ENCODE data around the gene NEGR1.

Gene NEGR1

GRCh38 chr1:72230746-72231145 lies 51.6 kb downstream of the NEGR1 start:
- no peak overlapping the region for H3K27ac ChIP-seq
- TF ChIP-seq, protein P1, sequence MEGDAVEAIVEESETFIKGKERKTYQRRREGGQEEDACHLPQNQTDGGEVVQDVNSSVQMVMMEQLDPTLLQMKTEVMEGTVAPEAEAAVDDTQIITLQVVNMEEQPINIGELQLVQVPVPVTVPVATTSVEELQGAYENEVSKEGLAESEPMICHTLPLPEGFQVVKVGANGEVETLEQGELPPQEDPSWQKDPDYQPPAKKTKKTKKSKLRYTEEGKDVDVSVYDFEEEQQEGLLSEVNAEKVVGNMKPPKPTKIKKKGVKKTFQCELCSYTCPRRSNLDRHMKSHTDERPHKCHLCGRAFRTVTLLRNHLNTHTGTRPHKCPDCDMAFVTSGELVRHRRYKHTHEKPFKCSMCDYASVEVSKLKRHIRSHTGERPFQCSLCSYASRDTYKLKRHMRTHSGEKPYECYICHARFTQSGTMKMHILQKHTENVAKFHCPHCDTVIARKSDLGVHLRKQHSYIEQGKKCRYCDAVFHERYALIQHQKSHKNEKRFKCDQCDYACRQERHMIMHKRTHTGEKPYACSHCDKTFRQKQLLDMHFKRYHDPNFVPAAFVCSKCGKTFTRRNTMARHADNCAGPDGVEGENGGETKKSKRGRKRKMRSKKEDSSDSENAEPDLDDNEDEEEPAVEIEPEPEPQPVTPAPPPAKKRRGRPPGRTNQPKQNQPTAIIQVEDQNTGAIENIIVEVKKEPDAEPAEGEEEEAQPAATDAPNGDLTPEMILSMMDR (IDR thresholded peaks at IDR 0.05): no peak
- TF ChIP-seq ZFX (IDR thresholded peaks at IDR 0.05; ENCODE audit: borderline replicate concordance): no peak

GRCh38 chr1:72229893-72230292 lies 52.4 kb downstream of the NEGR1 start:
- H3K27ac ChIP-seq: no peak overlapping the region
- TF ChIP-seq, protein P1 (IDR thresholded peaks at IDR 0.05): no peak

- no peak overlapping the region for H3K27ac ChIP-seq
- TF ChIP-seq, protein P1 (IDR thresholded peaks at IDR 0.05): no peak
Observed at GRCh38 chr1:72227667-72228066, 54.7 kb downstream of the NEGR1 start.

- TF ChIP-seq, protein P1 (IDR thresholded peaks at IDR 0.05): no peak
- no peak for TF ChIP-seq ZFX (IDR thresholded peaks at IDR 0.05; ENCODE audit: borderline replicate concordance)
- no peak overlapping the region for H3K27ac ChIP-seq
Observed at GRCh38 chr1:72224506-72224905, 57.8 kb downstream of the NEGR1 start.

GRCh38 chr1:72221811-72222210 lies 60.5 kb downstream of the NEGR1 start:
- no peak for TF ChIP-seq ZFX (IDR thresholded peaks at IDR 0.05; ENCODE audit: borderline replicate concordance)
- TF ChIP-seq, protein P1 (IDR thresholded peaks at IDR 0.05): no peak

GRCh38 chr1:72218141-72218739 lies 64.1 kb downstream of the NEGR1 start:
- no peak overlapping the region for H3K27ac ChIP-seq
- no peak for TF ChIP-seq ZFX (IDR thresholded peaks at IDR 0.05; ENCODE audit: borderline replicate concordance)
- TF ChIP-seq, protein P1 (IDR thresholded peaks at IDR 0.05): no peak

More at GRCh38 chr1:72221811-72222210, 60.5 kb downstream of the NEGR1 start:
- H3K27ac ChIP-seq: no peak overlapping the region

GRCh38 chr1:72207059-72207458 lies 75.3 kb downstream of the NEGR1 start:
- H3K27ac ChIP-seq: no peak overlapping the region
- TF ChIP-seq ZFX (IDR thresholded peaks at IDR 0.05; ENCODE audit: borderline replicate concordance): no peak
- TF ChIP-seq, protein P1 (IDR thresholded peaks at IDR 0.05): no peak

Measured in 22Rv1 (cell line).